ENCODE measurements around the gene ZNF33B.

The ZNF33B gene

DNA sequence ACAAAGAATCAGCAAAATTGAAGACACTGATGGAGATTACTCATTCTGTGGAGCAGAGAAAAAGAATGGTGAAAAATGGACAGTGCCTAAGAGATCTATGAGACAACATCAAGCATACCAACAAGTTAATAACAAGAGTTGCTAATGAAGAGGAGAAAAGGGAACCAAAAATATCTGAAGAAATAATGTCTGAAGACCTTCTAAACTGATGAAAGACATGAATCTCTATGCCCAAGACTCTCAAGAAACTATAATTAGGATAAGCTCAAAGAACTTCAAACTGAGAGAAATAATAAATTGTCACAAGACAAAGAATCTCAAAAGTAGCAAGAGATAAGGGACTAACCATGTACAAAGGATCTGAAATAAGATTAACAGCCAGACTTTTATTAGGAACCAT, 93.4 kb downstream of the ZNF33B start:
- DNase-seq: no peak
- Histone ChIP-seq H3K27me3 (no peaks in the 10 kb centered on the region), H3K27ac (no peak overlapping the region), H3K36me3 (peaks cover 31 to 70% (median 38%) of the 10 kb centered on the region in 3 donors), H3K4me3 (no peak overlapping the region), H3K4me1 (peaks cover 0 to under 1% (median 0%) of the 10 kb centered on the region in 4 donors), H3K9me3 (peaks cover 2 to 63% (median 37%) of the 10 kb centered on the region in 3 donors)
- intact Hi-C loops (cut with DNase I; ENCODE audit: low total_unique reads): no loop called here
- TF ChIP-seq, protein P1, sequence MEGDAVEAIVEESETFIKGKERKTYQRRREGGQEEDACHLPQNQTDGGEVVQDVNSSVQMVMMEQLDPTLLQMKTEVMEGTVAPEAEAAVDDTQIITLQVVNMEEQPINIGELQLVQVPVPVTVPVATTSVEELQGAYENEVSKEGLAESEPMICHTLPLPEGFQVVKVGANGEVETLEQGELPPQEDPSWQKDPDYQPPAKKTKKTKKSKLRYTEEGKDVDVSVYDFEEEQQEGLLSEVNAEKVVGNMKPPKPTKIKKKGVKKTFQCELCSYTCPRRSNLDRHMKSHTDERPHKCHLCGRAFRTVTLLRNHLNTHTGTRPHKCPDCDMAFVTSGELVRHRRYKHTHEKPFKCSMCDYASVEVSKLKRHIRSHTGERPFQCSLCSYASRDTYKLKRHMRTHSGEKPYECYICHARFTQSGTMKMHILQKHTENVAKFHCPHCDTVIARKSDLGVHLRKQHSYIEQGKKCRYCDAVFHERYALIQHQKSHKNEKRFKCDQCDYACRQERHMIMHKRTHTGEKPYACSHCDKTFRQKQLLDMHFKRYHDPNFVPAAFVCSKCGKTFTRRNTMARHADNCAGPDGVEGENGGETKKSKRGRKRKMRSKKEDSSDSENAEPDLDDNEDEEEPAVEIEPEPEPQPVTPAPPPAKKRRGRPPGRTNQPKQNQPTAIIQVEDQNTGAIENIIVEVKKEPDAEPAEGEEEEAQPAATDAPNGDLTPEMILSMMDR (IDR thresholded peaks at IDR 0.05): no peak

DNA sequence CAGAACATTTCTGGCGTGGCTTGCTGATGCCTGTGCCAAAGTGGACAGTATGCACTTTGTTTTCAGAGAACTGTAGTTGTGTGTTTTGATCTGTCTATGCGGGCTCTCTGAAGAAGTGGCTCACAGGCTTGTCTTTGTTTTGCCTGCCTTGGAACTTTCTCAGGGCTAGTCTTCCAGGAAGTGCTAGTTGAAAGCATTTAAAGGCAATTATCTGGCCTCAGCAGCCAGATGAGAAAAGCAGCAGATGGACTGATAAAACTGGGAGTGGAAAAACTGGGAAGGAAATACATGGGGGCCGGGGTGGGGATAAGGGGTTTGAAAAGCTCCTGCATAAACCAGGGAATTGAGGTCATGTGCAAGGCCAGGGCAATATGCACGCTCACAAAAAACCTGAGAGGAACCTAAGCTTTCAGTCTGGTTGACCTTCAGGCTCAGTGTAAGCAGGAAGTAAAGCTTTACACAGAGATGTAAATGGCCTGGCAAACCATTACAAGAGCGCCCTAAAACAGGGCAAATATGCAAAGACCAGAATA, 94.5 kb downstream of the ZNF33B start:
- intact Hi-C loops (cut with DNase I; ENCODE audit: low total_unique reads): no loop called here
- H3K4me3 ChIP-seq: no peak overlapping the region
- H3K36me3 ChIP-seq: peaks cover 31 to 75% (median 48%) of the 10 kb centered on the region in 3 donors
- TF ChIP-seq, protein P1 (IDR thresholded peaks at IDR 0.05): no peak
- no peaks in the 10 kb centered on the region for H3K4me1 ChIP-seq
- H3K9me3 ChIP-seq: peaks cover 2 to 73% (median 48%) of the 10 kb centered on the region in 3 donors
- H3K27me3 ChIP-seq: no peaks in the 10 kb centered on the region
- DNase-seq: no peak
- no peak overlapping the region for H3K27ac ChIP-seq

Data from tibial artery (tissue), 4 donors.